A549 (cell line): ENCODE results near the gene CHTOP. TPM values are rescaled to one million over a fixed set of nuclear protein-coding genes. Genes with fewer than 3 reads are reported as not detected.
A peak's percentile ranks its signal among the peaks of the same experiment; 100 is the strongest.

Experiments
- ATAC-seq, 2 experiments: fragments of 200-7000 bp in 1 of 2; fragments of >200 bp in 1 of 2; cut with Nextera tagmentation in 1 of 2; cut with Tn5 transposase in 1 of 2; 3 replicates each; pipeline versions ENCODE4 v1.8.0 to v1.9.1; 2018 to 2020; ENCODE audit warnings: mild to moderate bottlenecking in 1 of 2, moderate library complexity in 1 of 2
- CTCF ChIA-PET: fragments of 300-600 bp; sonication (Branson Sonifier 250); formaldehyde crosslinking; extraction: SDS; loops from one replicate; lab custom pipeline; 2021; ENCODE audit warnings: antibody characterized with exemption, inconsistent platforms; lab: Yijun Ruan, JAX
- POLR2A ChIA-PET: fragments of 350-600 bp; formaldehyde crosslinking; extraction: SDS; loops from one replicate; lab custom pipeline; 2021; ENCODE audit warnings: antibody characterized with exemption, inconsistent platforms; lab: Yijun Ruan, JAX
- DNase-seq, 2 experiments: peaks; one replicate each; pipeline versions ENCODE4 v3.0.0 to v3.0.0-alpha.2; 2011 to 2016; ENCODE audit warnings: low read depth in 1 of 2, low spot score in 1 of 2
- FAIRE-seq: peaks from 2 replicates; lab custom pipeline; 2011; peaks lifted over from hg19 to GRCh38; lab: Jason Lieb, UNC
- H3K27ac ChIP-seq, 2 experiments: fragments of >200 bp; sonication (Bioruptor Twin); formaldehyde crosslinking; 3 replicates each; pipeline ENCODE4 v1.5.1; 2016 to 2017
- H3K4me1 ChIP-seq: fragments of >200 bp; sonication (Bioruptor Twin); formaldehyde crosslinking; 3 replicates; pipeline ENCODE4 v1.6.1; 2016
- H3K4me2 ChIP-seq: fragments of >200 bp; sonication (Bioruptor Twin); formaldehyde crosslinking; 3 replicates; pipeline ENCODE4 v1.6.1; 2016
- H3K4me3 ChIP-seq: fragments of >200 bp; sonication (Bioruptor Twin); formaldehyde crosslinking; 3 replicates; pipeline ENCODE4 v1.5.1; 2016
- H3K9me3 ChIP-seq: fragments of >200 bp; sonication (Bioruptor Twin); formaldehyde crosslinking; 3 replicates; pipeline ENCODE4 v1.6.1; 2016
- CEBPB ChIP-seq, 2 experiments: fragments of >200 bp in 1 of 2; sonication (Bioruptor Twin) in 1 of 2; formaldehyde crosslinking in 1 of 2; IDR thresholded peaks; 2 replicates each; pipeline ENCODE4 v1.6.1; 2012 to 2016
- CHD2 ChIP-seq: fragments of 150-350 bp; IDR thresholded peaks from 2 replicates; pipeline ENCODE4 v1.6.1; 2014; ENCODE audit warnings: low read length; ENCODE audit not compliant: partially characterized antibody
- E2F6 ChIP-seq: IDR thresholded peaks from 2 replicates; pipeline ENCODE4 v1.6.1; 2012; ENCODE audit warnings: low read depth, borderline replicate concordance
- ESRRA ChIP-seq: fragments of 150-350 bp; IDR thresholded peaks from 2 replicates; pipeline ENCODE4 v1.6.1; 2014; ENCODE audit warnings: mild to moderate bottlenecking, low read length, borderline replicate concordance
- FOSL2 ChIP-seq, 2 experiments: fragments of 450-650 bp in 1 of 2; fragments of >200 bp in 1 of 2; sonication (Bioruptor Twin) in 1 of 2; formaldehyde crosslinking; IDR thresholded peaks; 2 replicates each; pipeline versions ENCODE4 v1.5.0 to v1.6.1; 2016 to 2020; ENCODE audit warnings: mild to moderate bottlenecking in 1 of 2, moderate library complexity in 1 of 2
- GATA3 ChIP-seq: IDR thresholded peaks from 2 replicates; pipeline ENCODE4 v1.6.1; 2012; ENCODE audit warnings: borderline replicate concordance
- HDAC2 ChIP-seq: fragments of 200-600 bp; sonication (generic); IDR thresholded peaks from 2 replicates; pipeline ENCODE4 v1.6.1; 2016
- HES2 ChIP-seq: fragments of >200 bp; sonication (Bioruptor Twin); formaldehyde crosslinking; IDR thresholded peaks from 2 replicates; pipeline ENCODE4 v1.6.1; 2016
- HOXA7 ChIP-seq: fragments of 250-450 bp; sonication (Bioruptor Pico); IDR thresholded peaks from 2 replicates; pipeline ENCODE4 v1.5.0; 2020; ENCODE audit warnings: mild to moderate bottlenecking, moderate library complexity
- HOXB13 ChIP-seq: fragments of 250-450 bp; sonication (Bioruptor Pico); IDR thresholded peaks from 2 replicates; pipeline ENCODE4 v1.5.0; 2020; ENCODE audit warnings: low read depth, mild to moderate bottlenecking, moderate library complexity
- MAFK ChIP-seq: fragments of 450-650 bp; IDR thresholded peaks from 2 replicates; pipeline ENCODE4 v1.6.1; 2014; ENCODE audit not compliant: partially characterized antibody
- MYC ChIP-seq: IDR thresholded peaks from 2 replicates; pipeline ENCODE4 v1.6.1; 2012; ENCODE audit warnings: mild to moderate bottlenecking, inconsistent platforms, low read length, improper control_type of control experiment, borderline replicate concordance
- NR3C1 ChIP-seq: fragments of >200 bp; sonication (Bioruptor Twin); formaldehyde crosslinking; IDR thresholded peaks from 3 replicates; pipeline ENCODE4 v1.6.1; 2017
- PHF8 ChIP-seq: fragments of 200-600 bp; sonication (generic); IDR thresholded peaks from 2 replicates; pipeline ENCODE4 v1.6.1; 2016; ENCODE audit warnings: low read depth, mild to moderate bottlenecking, antibody characterized with exemption, moderate library complexity, borderline replicate concordance
- POLR2AphosphoS2 ChIP-seq: conservative IDR thresholded peaks from 2 replicates; pipeline ENCODE4 v1.6.1; 2012; ENCODE audit warnings: low read length, improper control_type of control experiment, inconsistent platforms
- RCOR1 ChIP-seq: fragments of 150-350 bp; IDR thresholded peaks from 2 replicates; pipeline ENCODE4 v1.6.1; 2014; ENCODE audit warnings: antibody characterized with exemption, low read length, low read depth
- RNF2 ChIP-seq: fragments of 200-600 bp; sonication (generic); IDR thresholded peaks from 2 replicates; pipeline ENCODE4 v1.6.1; 2016; ENCODE audit warnings: low read depth, mild to moderate bottlenecking, antibody characterized with exemption, moderate library complexity, borderline replicate concordance
- SMC3 ChIP-seq: fragments of >200 bp; sonication (Bioruptor Twin); formaldehyde crosslinking; IDR thresholded peaks from 3 replicates; pipeline ENCODE4 v1.6.1; 2018; ENCODE audit warnings: inconsistent platforms
- TFCP2L1 ChIP-seq: fragments of 250-450 bp; sonication (Bioruptor Pico); IDR thresholded peaks from 2 replicates; pipeline ENCODE4 v1.5.0; 2021; ENCODE audit warnings: mild to moderate bottlenecking
- TP53 ChIP-seq: fragments of 250-450 bp; sonication (Bioruptor Pico); IDR thresholded peaks from 2 replicates; pipeline ENCODE4 v1.5.0; 2021; ENCODE audit warnings: mild to moderate bottlenecking, moderate library complexity
- ZC3H11A ChIP-seq: fragments of 450-650 bp; IDR thresholded peaks from 2 replicates; pipeline ENCODE4 v1.6.1; 2014; ENCODE audit warnings: antibody characterized with exemption, mild to moderate bottlenecking
- ZNF302 ChIP-seq: fragments of 250-450 bp; sonication (Bioruptor Pico); IDR thresholded peaks from 2 replicates; pipeline ENCODE4 v1.9.0; 2021; ENCODE audit warnings: inconsistent platforms, mild to moderate bottlenecking, moderate library complexity
- ZSCAN20 ChIP-seq: fragments of 250-450 bp; sonication (Bioruptor Pico); IDR thresholded peaks from 2 replicates; pipeline ENCODE4 v1.8.0; 2022; ENCODE audit warnings: mild to moderate bottlenecking, moderate library complexity
- WGBS: methylation state at CpG from one replicate; pipeline ENCODE4 v1.1.6; 2017; ENCODE audit errors: missing lambda C conversion rate; 5-methylcytosine and 5-hydroxymethylcytosine counted together
- polyA plus RNA-seq, 4 experiments: library from polyadenylated mRNA; depleted of rRNA in 3 of 4; stranded (reverse); fragments of >200 nt; fragmentation: RNase III in 1 of 4; extraction: RNeasy Plus Mini Kit Qiagen cat#74134 plus additional on column Dnase treatment in 1 of 4; gene quantifications; 2 replicates in 3 of 4; 3 replicates in 1 of 4; pipeline ENCODE4 v1.2.3, GENCODE V29; 2011 to 2017

CHTOP gene
- polyA plus RNA-seq, 2 of the 4 experiments (the other 2 are of a cell fraction), result 79.2 to 98.1 TPM

GRCh38 chr1:153609585-153609907, 24.3 kb upstream of the CHTOP start:
- 21% methylated on average over 6 of the region's 6 CpGs for WGBS
- no peak for TF ChIP-seq ZNF302
- TF ChIP-seq RCOR1, result no peak
- TF ChIP-seq, all 56 proteins: peak for 0
- ChIA-PET CTCF (interaction anchor here (1.7 to 7.9 kb wide), 3 partner anchors 17 to 37 kb away, joined by 3 to 57 read pairs (median 33); partner anchors contain the start of genes S100A1 and S100A13), POLR2A (interaction anchor here (0.6 to 4.7 kb wide), 3 partner anchors 18 to 67 kb away, joined by 3 to 39 read pairs (median 6); partner anchors contain the start of genes CHTOP and S100A13)
- H3K27ac ChIP-seq, result peak overlapping the region; percentile 91 to 96
- H3K9me3 ChIP-seq, result no peaks in the 10 kb centered on the region
- H3K4me2 ChIP-seq, result peak overlapping the region; percentile 96
- H3K4me1 ChIP-seq, result peaks cover 49% of the 10 kb centered on the region
- FAIRE-seq (no peak), ATAC-seq (peak in 1 of 2 experiments; percentile 6; a peak in 1 of 6 replicates), DNase-seq (no peak)
- H3K4me3 ChIP-seq, result peak overlapping the region; percentile 45; the same call in 2 of the 3 replicates

- CTCF ChIA-PET, result interaction anchor here (0.9 to 7.9 kb wide), 7 partner anchors 10 to 258 kb away, joined by 3 to 57 read pairs (median 5); partner anchors contain the start of genes S100A1 and S100A13
- Histone ChIP-seq H3K4me2 (peak overlapping the region; percentile 96), H3K4me1 (peaks cover 50% of the 10 kb centered on the region), H3K27ac (peak overlapping the region; percentile 91 to 96)
- 29% methylated on average over 4 of the region's 4 CpGs for WGBS
- POLR2A ChIA-PET, result interaction anchor here (1.5 to 4.7 kb wide), 2 partner anchors 17 to 24 kb away, joined by 6 to 39 read pairs; partner anchors contain the start of genes CHTOP and S100A13
- ATAC-seq, result no peak
- TF ChIP-seq HOXB13 (CRISPR knock-in tag), result no peak
- no peak for TF ChIP-seq FOSL2 (IDR thresholded peaks at IDR 0.05)
- TF ChIP-seq FOSL2 (CRISPR knock-in tag; IDR thresholded peaks at IDR 0.05), result peak; percentile 25; the same call in 1 of the 2 replicates
- TF ChIP-seq, all 56 proteins: peak for 1
- Histone ChIP-seq H3K4me3 (peak overlapping the region; percentile 68; the same call in 2 of the 3 replicates), H3K9me3 (no peaks in the 10 kb centered on the region)
- FAIRE-seq (no peak), DNase-seq (peak in 1 of 2 experiments; percentile 29)
Observed at GRCh38 chr1:153610334-153610733, 23.5 kb upstream of the CHTOP start.

- no peaks in the 10 kb centered on the region for H3K9me3 ChIP-seq
- ATAC-seq, result no peak
- H3K27ac ChIP-seq, result peak overlapping the region; percentile 91 to 96
- peak in 1 of 2 experiments; percentile 31 for DNase-seq
- TF ChIP-seq CEBPB (IDR thresholded peaks at IDR 0.05), result peak in 1 of 2 experiments; percentile 41; a peak in 1 of 4 replicates
- TF ChIP-seq MYC, result no peak
- no peak for FAIRE-seq
- POLR2A ChIA-PET, result interaction anchor here (4.7 kb wide), 1 partner anchor 16 kb away, joined by 39 read pairs; the partner anchor contains the start of gene S100A13
- H3K4me2 ChIP-seq, result peak overlapping the region; percentile 96
- H3K4me3 ChIP-seq, result peak overlapping the region; percentile 68
- CTCF ChIA-PET, result interaction anchor here (0.9 to 7.9 kb wide), 7 partner anchors 11 to 259 kb away, joined by 3 to 57 read pairs (median 5); partner anchors contain the start of genes S100A1 and S100A13
- 45% methylated on average over 4 of the region's 7 CpGs for WGBS
- H3K4me1 ChIP-seq, result peaks cover 50% of the 10 kb centered on the region
Observed at GRCh38 chr1:153610811-153611301, 23.0 kb upstream of the CHTOP start.

- FAIRE-seq, result no peak
- Histone ChIP-seq H3K4me2 (peak overlapping the region; percentile 96), H3K9me3 (no peaks in the 10 kb centered on the region), H3K27ac (peak overlapping the region; percentile 91 to 96), H3K4me1 (peaks cover 54% of the 10 kb centered on the region), H3K4me3 (peak overlapping the region; percentile 68)
- ChIA-PET CTCF (interaction anchor here (1.3 to 8.5 kb wide), 5 partner anchors 11 to 101 kb away, joined by 5 to 118 read pairs (median 11); partner anchors contain the start of genes S100A1 and S100A13), POLR2A (interaction anchor here (0.7 to 4.7 kb wide), 4 partner anchors 16 to 66 kb away, joined by 3 to 49 read pairs (median 22); partner anchors contain the start of genes CHTOP and S100A13)
- no peak for DNase-seq
- TF ChIP-seq ESRRA (no peak), GATA3 (no peak), MAFK (peak; percentile 57), HOXA7 (no peak)
- 36% methylated on average over 1 of the region's 1 CpG for WGBS
- no peak for ATAC-seq
Observed at GRCh38 chr1:153611356-153611755, 22.5 kb upstream of the CHTOP start.

- Histone ChIP-seq H3K4me3 (peak overlapping the region; percentile 68), H3K27ac (peak overlapping the region; percentile 91 to 96), H3K4me2 (peak overlapping the region; percentile 96), H3K9me3 (no peaks in the 10 kb centered on the region), H3K4me1 (peaks cover 60% of the 10 kb centered on the region)
- no peak for TF ChIP-seq ZNF302
- TF ChIP-seq ZC3H11A, result no peak
- no peak for TF ChIP-seq GATA3
- no peak for TF ChIP-seq TP53 (CRISPR knock-in tag)
- TF ChIP-seq POLR2AphosphoS2, result no peak
- no peak for TF ChIP-seq TFCP2L1 (CRISPR knock-in tag)
- TF ChIP-seq CHD2, result no peak
- no peak for TF ChIP-seq RNF2
- TF ChIP-seq ZSCAN20 (CRISPR knock-in tag), result no peak
- TF ChIP-seq HES2, result no peak
- no peak for TF ChIP-seq PHF8
- TF ChIP-seq HOXB13 (CRISPR knock-in tag), result no peak
- no peak for TF ChIP-seq HDAC2
- TF ChIP-seq SMC3, result no peak
- TF ChIP-seq E2F6, result no peak
- TF ChIP-seq NR3C1, result no peak
- ChIA-PET CTCF (interaction anchor here (0.8 to 8.5 kb wide), 13 partner anchors 9 to 260 kb away, joined by 3 to 118 read pairs (median 6); partner anchors contain the start of genes CHTOP, S100A1 and S100A13), POLR2A (interaction anchor here (0.6 to 4.7 kb wide), 9 partner anchors 12 to 378 kb away, joined by 3 to 49 read pairs (median 4); partner anchors contain the start of genes CHTOP, S100A13 and S100A6)
- WGBS, result 3% methylated on average over 10 of the region's 11 CpGs
- ATAC-seq, result peak in 1 of 2 experiments; percentile 4; a peak in 3 of 6 replicates
- DNase-seq, result no peak
- no peak for FAIRE-seq
Observed at GRCh38 chr1:153612111-153612754, 21.6 kb upstream of the CHTOP start.
